ENCODE data around the gene MLF2. TPM values are rescaled to one million over a fixed set of nuclear protein-coding genes. Genes with fewer than 3 reads are reported as not detected.
A peak's percentile ranks its signal among the peaks of the same experiment; 100 is the strongest.
"Not testable (repeated sequence)": the region's sequence is repeated elsewhere in the genome, so short reads cannot be mapped to it uniquely, and the experiment has no call there.

Gene MLF2
- polyA plus RNA-seq, 5 donors = 147 to 203 (median 179) TPM

DNA sequence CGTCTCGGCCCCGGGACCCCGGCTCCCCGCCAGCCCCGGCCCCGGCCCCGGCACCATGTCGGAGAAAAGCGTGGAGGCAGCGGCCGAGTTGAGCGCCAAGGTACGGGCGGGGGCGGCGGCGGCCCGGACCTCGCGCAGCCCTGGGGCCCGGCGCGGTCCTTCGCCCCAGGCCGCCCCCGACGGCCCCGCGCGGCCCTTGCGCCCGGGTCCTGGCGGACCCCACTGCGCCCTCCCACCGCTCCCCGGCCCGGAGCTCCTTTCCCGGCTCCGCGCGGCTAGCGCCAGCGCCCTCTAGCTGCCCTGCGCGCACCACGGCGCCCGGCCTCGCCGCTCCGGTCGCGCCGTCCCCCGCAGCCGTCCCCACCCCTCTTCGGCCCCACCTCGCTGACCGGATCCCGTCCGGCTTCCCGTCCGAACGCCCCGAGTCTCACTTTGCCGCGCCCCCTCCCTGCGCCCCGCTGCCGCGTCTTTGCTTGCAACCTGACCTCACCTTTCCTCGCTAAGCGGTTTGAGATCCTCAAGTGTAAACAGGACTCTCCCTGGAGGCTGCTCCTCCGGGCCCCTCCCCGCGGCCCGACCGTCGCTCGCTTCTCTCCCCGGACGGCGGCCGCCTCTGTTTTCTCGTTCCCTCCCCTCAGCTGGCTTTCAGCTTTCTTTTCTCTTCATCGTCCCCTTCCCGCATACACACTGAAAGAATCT is 13.9 kb upstream of the MLF2 start:
- peak in 1 of 2 donors; percentile 76 for DNase-seq

DNA sequence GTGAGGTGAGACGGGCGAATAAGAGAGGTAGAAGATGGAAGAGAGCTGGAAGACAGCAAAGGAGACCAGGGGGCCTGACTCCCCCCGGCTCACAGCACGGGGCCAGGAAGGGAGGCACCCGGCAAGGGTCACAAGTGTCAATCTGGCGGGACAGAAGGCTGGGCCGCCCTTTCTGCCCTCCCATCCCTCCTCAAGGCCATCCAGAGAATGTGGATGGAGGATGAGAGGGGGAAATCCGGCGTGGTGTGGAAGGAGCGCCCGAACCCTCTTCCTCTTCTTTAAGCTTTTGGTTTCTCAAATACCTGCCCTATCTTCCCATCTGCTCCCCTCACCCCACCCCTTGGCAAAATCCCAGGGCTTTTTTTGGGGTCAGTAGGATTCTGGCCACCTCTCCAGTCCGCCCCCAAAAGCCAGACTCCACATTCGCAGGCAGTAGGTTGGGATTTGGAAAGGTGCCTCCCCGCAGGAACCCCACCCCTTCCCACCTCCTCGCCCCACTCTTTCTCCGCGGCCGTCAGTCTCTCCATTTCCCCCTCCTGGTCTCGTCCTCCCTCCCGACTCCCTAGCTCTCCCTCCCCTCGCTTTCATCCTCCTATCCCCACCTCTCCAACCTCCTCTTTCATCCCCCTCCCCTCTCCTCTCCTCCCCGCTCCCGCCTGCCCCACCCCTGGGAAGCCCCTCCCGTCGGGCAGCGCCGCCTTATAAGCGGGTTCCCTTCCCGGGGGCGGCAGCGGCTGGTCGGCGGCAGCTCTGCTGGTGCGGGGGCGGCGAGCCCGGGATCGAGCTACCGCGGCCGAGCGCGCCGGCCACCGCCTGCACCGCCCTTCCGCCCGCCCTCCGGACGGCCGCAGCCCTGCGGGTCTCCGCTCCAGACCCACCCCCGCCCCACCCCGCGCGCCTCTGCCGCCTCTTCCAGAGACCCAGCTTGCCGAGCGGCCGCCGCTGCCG is 13.0 kb upstream of the MLF2 start, which contains the start of gene PTMS:
Gene PTMS, plus strand, starts transcription at position 730 of the 948 bp plus-strand sequence. CDS start 343 bp downstream, outside the sequence.
- DNase-seq = peak; percentile 89 to 90

DNA sequence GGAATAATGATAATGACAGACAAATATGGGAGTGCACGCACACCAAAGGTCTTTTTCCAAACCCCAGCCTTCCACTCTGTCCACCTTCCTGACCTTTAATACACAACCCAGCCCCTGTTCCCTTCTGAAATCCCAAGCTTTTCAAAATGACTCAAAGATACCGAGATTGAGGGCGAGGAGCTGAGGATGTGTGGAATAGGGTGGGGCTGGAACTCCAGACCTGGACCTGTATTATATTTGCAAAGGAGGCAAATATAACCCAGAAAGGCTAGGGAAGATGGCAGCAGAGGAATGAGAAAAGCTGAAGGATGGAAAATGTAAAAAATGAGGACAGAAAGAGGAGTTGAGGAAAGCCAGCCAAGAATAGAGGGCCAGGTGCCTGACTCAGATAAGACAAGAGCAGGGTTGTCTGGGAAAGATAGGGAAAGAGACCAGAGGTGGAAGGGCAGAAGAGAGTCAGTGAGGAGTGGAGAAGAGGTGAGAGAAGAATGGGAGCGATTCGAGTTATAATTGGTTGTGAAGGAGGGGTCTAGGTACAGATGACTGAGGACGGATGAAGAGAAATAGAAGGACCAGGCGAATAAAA is 12.2 kb upstream of the MLF2 start:
- no peak for DNase-seq

DNA sequence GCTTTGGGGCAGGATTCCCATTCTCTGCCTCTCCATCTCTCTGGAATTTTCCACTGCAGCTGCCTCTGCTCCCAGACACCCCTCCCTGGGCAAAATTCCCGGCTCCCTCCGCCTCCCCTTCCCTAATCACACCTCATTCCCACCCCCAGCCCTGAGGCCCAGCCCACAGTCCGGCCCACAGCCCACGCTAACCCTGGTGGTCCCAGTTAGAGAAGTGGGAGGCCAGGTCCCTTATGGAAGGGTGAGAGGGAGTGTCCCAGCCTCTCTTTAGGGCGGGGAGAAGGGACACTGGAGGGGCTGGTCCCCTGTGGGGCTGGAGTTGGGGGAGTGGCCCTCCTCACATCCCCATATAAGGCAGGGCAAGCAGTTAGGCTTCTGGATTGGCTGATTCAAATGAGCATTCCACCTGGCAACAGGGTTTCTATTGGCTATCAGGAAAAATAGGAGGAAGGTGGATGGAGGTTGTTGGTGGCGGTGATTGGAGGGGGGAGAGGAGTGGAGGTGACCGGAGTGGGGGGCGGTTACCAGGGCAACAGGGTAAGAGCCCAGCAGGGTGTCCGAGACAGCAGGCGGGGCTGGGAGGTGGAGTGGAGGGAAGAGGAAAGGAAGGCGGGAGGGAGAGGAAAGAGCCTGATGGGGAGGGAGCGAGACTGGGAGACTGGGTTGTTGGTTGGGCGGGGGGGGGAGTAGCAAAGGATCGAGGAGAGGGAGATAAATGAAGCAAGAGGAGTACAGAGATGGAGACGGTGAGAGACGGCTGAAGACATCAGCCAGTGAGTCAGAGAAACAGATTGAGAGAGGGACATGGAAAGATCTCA is 11.3 kb upstream of the MLF2 start:
- DNase-seq = peak; percentile 98

DNA sequence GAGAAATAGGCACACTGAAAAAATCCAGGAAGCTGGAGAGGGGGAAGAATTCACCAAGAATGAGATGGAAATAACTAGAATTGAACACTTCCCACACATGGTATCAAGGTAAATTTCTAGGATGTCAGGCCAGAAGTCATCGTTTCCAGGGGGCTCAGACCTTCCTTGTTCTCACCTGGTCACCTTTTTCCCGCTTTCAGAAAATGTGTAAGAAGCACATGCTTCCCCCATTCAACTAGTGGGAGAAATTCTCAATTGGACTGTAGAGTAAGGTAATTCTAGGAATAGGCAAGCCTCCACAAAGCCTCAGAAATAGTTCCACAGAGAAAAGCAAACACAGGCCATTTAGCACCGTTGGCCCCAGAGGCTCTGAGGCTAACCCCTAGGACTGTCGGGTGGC is 10.4 kb upstream of the MLF2 start:
- no peak for DNase-seq

DNA sequence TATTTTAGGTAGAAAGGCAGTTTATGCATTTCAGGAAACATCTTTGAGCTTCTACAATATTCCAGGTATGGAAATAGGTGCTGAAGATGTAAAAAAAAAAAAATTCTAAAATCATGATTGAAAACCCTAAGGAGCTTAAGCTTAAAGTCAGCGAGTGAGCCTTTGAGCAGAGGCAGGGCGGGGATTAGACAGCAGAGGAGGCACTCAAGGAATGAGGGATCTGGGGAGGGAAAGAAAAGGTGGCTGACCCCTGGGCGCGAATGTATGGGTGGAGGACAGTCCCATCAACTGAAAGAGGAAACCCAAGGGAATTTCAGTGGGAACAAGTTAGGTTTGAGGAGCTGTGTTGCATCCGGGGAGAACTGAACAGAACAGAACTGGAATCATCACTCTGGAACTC is 6.8 kb upstream of the MLF2 start:
- DNase-seq = no peak

DNA sequence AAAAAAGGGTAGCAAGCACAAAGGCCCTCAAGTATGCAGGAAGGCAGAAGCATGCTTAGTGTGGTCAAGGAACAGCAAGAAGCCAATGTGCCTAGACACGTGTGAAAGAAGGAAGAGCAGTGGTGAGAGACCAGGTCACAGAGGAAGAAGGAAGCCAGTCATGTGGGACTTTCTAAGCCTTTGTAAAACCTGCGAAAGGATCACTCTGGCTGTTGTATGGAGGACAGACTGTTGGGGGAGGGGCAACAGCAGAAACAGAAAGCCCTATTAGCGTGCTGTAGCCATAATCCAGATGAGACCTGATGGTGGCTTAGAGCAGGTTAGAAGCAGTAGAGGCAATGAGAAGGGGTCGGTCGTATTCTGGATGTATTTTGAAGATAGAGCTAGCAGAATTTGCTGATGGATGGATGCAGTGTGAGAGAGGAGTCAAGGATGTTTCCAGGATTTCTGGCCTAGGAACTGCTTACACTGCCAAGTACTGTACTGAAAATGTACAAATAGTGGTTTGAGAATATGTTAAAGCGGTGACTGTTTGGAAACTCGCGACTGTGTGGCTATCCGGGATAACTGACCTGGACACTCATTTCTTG is 5.7 kb upstream of the MLF2 start:
- no peak for DNase-seq

GRCh38 chr12:6757028-6757690 is 4.2 kb upstream of the MLF2 start:
- no peak for DNase-seq

DNA sequence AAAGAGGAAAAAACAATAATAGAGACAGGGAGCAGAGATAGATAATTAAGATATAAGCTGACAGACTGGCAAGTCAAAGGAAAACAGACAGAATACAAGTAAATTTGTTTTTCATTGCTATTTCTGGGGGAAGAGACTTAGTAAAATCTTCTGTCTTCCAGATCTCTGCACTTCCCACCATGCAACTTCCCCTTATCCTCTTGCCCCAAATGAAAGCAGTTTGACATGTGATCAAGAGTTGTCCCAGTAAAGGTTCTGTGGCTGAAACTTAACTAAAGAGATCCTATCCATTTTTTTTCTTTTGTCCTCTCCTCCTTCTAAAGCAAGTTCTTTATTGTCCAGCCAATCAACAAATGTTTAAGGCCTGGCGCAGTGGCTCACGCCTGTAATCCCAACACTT is 1.5 kb upstream of the MLF2 start:
- no peak for DNase-seq

DNA sequence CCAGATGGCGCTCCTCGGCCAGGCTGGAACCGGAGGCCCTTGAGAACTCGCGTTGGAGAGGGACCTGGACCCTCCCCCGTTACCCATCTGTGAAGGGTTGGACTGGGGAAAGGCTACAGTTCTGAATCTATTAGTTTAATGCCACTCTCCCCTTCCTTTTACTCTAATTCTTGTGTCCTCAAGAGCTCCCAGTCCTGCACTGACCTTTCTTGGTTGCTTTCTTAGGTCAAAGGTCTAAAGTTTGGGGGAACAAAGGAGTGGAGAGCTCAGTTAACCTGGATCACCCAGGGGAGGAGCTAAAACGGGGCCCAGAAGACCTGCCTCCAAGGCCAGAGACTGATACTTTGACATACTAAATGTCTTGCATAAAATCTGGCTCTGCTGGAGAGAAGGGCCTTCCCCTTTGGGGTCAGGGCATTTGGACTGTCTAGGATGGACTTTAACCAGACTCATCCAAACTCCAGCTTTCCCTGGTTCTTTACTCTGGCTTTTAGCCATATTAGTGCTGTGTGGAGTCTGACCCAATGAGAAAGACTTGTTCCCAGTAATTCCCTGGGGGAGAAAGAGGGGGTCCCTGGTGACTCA is 923 bp upstream of the MLF2 start:
- no peak for DNase-seq

DNA sequence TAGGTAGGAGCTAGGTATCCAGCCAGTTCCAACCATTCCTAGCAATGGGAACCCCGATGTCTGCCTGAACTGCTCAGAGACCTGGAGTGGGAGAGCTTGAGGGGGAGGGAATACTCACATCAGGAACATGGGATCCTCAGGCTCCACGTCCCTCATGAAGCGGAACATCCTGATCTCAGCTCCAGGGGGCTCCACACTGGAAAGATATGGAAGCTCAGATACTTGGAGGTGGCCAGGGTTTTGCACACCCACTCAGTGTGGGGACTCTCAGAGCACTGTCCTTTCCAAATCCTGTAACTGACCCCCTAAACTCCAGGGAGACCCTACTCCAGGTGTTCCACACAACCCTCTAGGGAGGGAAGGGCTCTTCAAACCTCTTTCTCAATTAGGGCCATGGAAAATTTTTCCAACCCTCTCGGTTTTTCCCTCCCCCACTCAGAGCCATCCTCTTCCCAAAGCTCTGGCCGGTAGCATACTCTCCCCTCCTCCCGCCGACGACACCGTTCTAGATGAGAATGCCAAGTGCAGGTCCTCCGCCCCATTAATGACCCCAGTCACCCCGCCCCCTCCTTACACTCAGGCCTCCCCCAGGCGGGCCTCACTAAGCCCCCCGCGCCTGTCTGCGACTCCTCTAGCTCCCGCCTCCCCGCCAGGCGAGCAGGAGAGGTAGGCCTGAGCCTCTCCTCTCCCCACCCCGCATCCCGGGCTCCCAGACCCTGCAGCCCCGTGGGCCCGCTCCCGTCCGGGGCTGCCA is 597 bp downstream of the MLF2 start:
- DNase-seq = no peak

GRCh38 chr12:6751767-6752166 is 1.2 kb downstream of the MLF2 start:
- DNase-seq = no peak

DNA sequence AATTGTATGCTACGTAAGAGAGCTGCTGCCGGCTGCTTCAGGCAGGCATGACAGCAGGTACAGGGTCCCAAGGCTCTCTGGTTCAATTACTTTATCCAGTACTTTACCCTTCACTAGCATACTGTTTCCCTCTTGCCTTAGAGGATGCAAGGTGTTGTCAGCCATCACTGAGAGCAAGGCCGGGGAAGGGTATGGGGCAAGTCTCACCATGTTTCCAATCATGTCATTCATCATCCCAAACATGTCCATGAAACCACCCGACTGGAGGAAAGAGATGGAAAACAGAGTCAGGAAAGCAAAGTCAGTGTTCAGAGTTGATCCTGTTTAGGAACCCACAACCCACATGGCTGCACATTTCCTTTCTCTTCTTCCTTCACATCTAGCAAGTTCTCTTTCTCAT is 2.4 kb downstream of the MLF2 start:
- no peak for DNase-seq

GRCh38 chr12:6748761-6749160 is 4.2 kb downstream of the MLF2 start:
- DNase-seq = no peak

- no peak for DNase-seq
Measured at GRCh38 chr12:6747216-6747615, 5.7 kb downstream of the MLF2 start.

- DNase-seq = no peak
Measured at GRCh38 chr12:6745741-6746525, 7.0 kb downstream of the MLF2 start.

GRCh38 chr12:6743300-6743699 is 9.6 kb downstream of the MLF2 start:
- DNase-seq = not testable (repeated sequence)

GRCh38 chr12:6742834-6743233 is 10.1 kb downstream of the MLF2 start:
- no peak for DNase-seq

DNA sequence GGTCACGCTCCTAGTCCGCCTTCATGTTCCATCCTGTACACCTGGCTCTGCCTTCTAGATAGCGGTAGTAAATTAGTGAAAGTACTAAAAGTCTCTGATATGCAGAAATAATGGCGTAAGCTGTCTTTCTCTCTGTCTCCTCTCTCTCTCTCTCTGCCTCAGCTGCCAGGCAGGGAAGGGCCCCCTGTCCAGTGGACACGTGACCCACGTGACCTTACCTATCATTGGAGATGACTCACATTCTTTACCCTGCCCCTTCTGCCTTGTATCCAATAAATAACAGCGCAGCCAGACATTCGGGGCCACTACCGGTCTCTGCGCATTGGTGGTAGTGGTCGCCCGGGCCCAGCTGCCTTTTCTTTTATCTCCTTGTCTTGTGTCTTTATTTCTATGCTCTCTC is 10.9 kb downstream of the MLF2 start:
- DNase-seq = not testable (repeated sequence)

Measured in right lung (tissue), 5 donors.